ENCODE results near the gene PIP5K1B.

The PIP5K1B gene

GRCh38 chr9:68779558-68780379, 74.7 kb downstream of the PIP5K1B start:
- DNase-seq = peak; percentile 96

- DNase-seq = no peak
These were observed 75.3 kb downstream of the PIP5K1B start for GRCh38 chr9:68780380-68780712.

- DNase-seq = peak; percentile 23
These were observed 75.7 kb downstream of the PIP5K1B start for GRCh38 chr9:68780720-68781119.

GRCh38 chr9:68781928-68782327, 76.9 kb downstream of the PIP5K1B start:
- no peak for DNase-seq

- DNase-seq = no peak
These were observed 77.5 kb downstream of the PIP5K1B start for GRCh38 chr9:68782546-68782945.

- no peak for DNase-seq
These were observed 80.9 kb downstream of the PIP5K1B start for GRCh38 chr9:68785965-68786364.

- DNase-seq = no peak
These were observed 86.1 kb downstream of the PIP5K1B start for GRCh38 chr9:68791169-68791568.

GRCh38 chr9:68793605-68794343, 88.7 kb downstream of the PIP5K1B start:
- no peak for DNase-seq

GRCh38 chr9:68794898-68795297, 89.9 kb downstream of the PIP5K1B start:
- no peak for DNase-seq

GRCh38 chr9:68795411-68795810, 90.4 kb downstream of the PIP5K1B start:
- no peak for DNase-seq

- no peak for DNase-seq
These were observed 92.1 kb downstream of the PIP5K1B start for GRCh38 chr9:68797116-68797515.

- DNase-seq = no peak
These were observed 93.4 kb downstream of the PIP5K1B start for GRCh38 chr9:68798423-68798822.

- no peak for DNase-seq
These were observed 95.8 kb downstream of the PIP5K1B start for GRCh38 chr9:68800836-68801235.

GRCh38 chr9:68802525-68803015, 97.5 kb downstream of the PIP5K1B start:
- DNase-seq = no peak

GRCh38 chr9:68804911-68805889, 100.2 kb downstream of the PIP5K1B start:
- DNase-seq = no peak

- no peak for DNase-seq
These were observed 101.0 kb downstream of the PIP5K1B start for GRCh38 chr9:68805890-68806517.

GRCh38 chr9:68808338-68808890, 103.4 kb downstream of the PIP5K1B start:
- no peak for DNase-seq

GRCh38 chr9:68817079-68817875, 112.2 kb downstream of the PIP5K1B start:
- DNase-seq = no peak

- DNase-seq = no peak
These were observed 114.0 kb downstream of the PIP5K1B start for GRCh38 chr9:68819065-68819464.

- no peak for DNase-seq
These were observed 116.9 kb downstream of the PIP5K1B start for GRCh38 chr9:68821911-68822310.

- DNase-seq = no peak
These were observed 117.6 kb downstream of the PIP5K1B start for GRCh38 chr9:68822596-68823165.
